ENCODE results near the gene AK9. TPM values are rescaled to one million over a fixed set of nuclear protein-coding genes. Genes with fewer than 3 reads are reported as not detected.

The AK9 gene
- total and polyA plus RNA-seq, 9 of the 15 experiments (the other 6 are each of a cell fraction or from before 2014, with no cell fraction given) = 0.59 to 1.9 (median 1.2) TPM

GRCh38 chr6:109644131-109644530 is 46.9 kb downstream of the AK9 start:
- Histone ChIP-seq H3K4me2 (ENCODE audit: insufficient read depth, low read length) (no peak overlapping the region), H3K9me1 (ENCODE audit: control insufficient read depth, insufficient read depth, low read length) (no peaks in the 10 kb centered on the region), H4K20me1 (replicated peaks; ENCODE audit: control insufficient read depth, insufficient read depth, low read length) (no peaks in the 10 kb centered on the region), H2AFZ (ENCODE audit: low read depth, low read length) (no peak overlapping the region), H3K27ac (ENCODE audit: extremely low read depth, low read depth, low read length) (no peak overlapping the region), H3K9me3 (replicated peaks; ENCODE audit: control insufficient read depth, insufficient read depth, low read depth, low read length) (no peaks in the 10 kb centered on the region), H3K27me3 (ENCODE audit: control insufficient read depth in 2 of 2, insufficient read depth in 2 of 2, low read length in 2 of 2) (no peaks in the 10 kb centered on the region), H3K36me3 (ENCODE audit: control insufficient read depth, insufficient read depth, low read length) (no peaks in the 10 kb centered on the region), H3K79me2 (ENCODE audit: control insufficient read depth, insufficient read depth, low read length) (no peaks in the 10 kb centered on the region), H3K9ac (ENCODE audit: insufficient read depth in 1 of 2, low read depth in 2 of 2, low read length in 2 of 2) (no peak overlapping the region), H3K4me1 (replicated peaks in 1 of 2; ENCODE audit: control insufficient read depth in 2 of 2, insufficient read depth in 2 of 2, low read length in 2 of 2) (no peaks in the 10 kb centered on the region), H3K4me3 (no peak overlapping the region)
- POLR2A ChIA-PET = interaction anchor here (0.8 kb wide), 1 partner anchor 9 kb away, joined by 3 read pairs; no protein-coding TSS in a partner anchor
- 0% methylated on average over 2 of the region's 2 CpGs for WGBS (ENCODE audit: insufficient coverage, low coverage, missing lambda C conversion rate)
- intact Hi-C loops (cut with micrococcal nuclease) = no loop called here
- BruUV-seq (replicated peaks) = no TSS peak
- FAIRE-seq = no peak
- ATAC-seq = no peak
- DNase-seq (ENCODE audit: extremely low read depth in 1 of 4, low spot score in 3 of 4) = no peak
- CTCF ChIA-PET (ENCODE audit: low intra/inter-chr PET ratio) = no interaction called here
- in situ Hi-C loops (cut with MboI) = no loop called here
- TF ChIP-seq TAF15 (IDR thresholded peaks at IDR 0.05; ENCODE audit: low read depth, low read length) = no peak
- no peak for TF ChIP-seq EP400 (IDR thresholded peaks at IDR 0.05)
- TF ChIP-seq ZNF57 (CRISPR knock-in tag; IDR thresholded peaks at IDR 0.05) = no peak
- TF ChIP-seq LCOR (CRISPR knock-in tag; IDR thresholded peaks at IDR 0.05) = no peak
- TF ChIP-seq L3MBTL2 (IDR thresholded peaks at IDR 0.05) = no peak
- TF ChIP-seq ZNF3 (CRISPR knock-in tag; IDR thresholded peaks at IDR 0.05) = no peak
- TF ChIP-seq ZZZ3 (IDR thresholded peaks at IDR 0.05) = no peak
- no peak for TF ChIP-seq ARID4B (CRISPR knock-in tag; IDR thresholded peaks at IDR 0.05)
- TF ChIP-seq RNF219 (CRISPR knock-in tag; IDR thresholded peaks at IDR 0.05) = no peak
- TF ChIP-seq SRSF3 (IDR thresholded peaks at IDR 0.05; ENCODE audit: insufficient read depth, low read length) = no peak
- no peak for TF ChIP-seq FOXP1 (CRISPR knock-in tag; IDR thresholded peaks at IDR 0.05)
- no peak for TF ChIP-seq NR2C2 (CRISPR knock-in tag; IDR thresholded peaks at IDR 0.05)
- TF ChIP-seq NR2C2 (tag; IDR thresholded peaks at IDR 0.05) = no peak
- TF ChIP-seq KAT8 (IDR thresholded peaks at IDR 0.05; ENCODE audit: low read depth) = no peak
- TF ChIP-seq ZNF76 (CRISPR knock-in tag; IDR thresholded peaks at IDR 0.05; ENCODE audit: borderline replicate concordance) = no peak

Measured in K562 (cell line).